ENCODE measurements around the gene WDR7. TPM values are rescaled to one million over a fixed set of nuclear protein-coding genes. Genes with fewer than 3 reads are reported as not detected.

WDR7 gene
- total RNA-seq, 1 experiment from 2014 or later = 20.9 TPM

Small RNA genes within 50 kb of the gene (small RNA-seq; reads per million reads assigned to genes)
- not detected for gene RF00012
- not detected for gene RF00019

Other genes with a start within 250 kb of the WDR7 start
- gene TXNL1, start 12.8 kb upstream of the WDR7 start, total RNA-seq (2014; rRNA removed; shearing (Covaris generic); ENCODE audit: low replicate concordance) = 52.6 and 52.8 TPM in 2 replicates

Measured in Karpas-422 (cell line).